GM23338 (cell line): ENCODE data around the gene LRMDA. TPM values are rescaled to one million over a fixed set of nuclear protein-coding genes. Genes with fewer than 3 reads are reported as not detected.

Experiments
- ATAC-seq: fragments of 200-7000 bp; cut with Tn5 transposase; 3 replicates; pipeline ENCODE4 v1.9.1; 2020
- DNase-seq: peaks from one replicate; pipeline ENCODE4 v3.0.0-alpha.2; 2015; ENCODE audit warnings: low spot score
- H2AFZ ChIP-seq: fragments of 200-600 bp; sonication (generic); 2 replicates; pipeline ENCODE4 v1.8.0; 2016; ENCODE audit warnings: antibody characterized with exemption, mild to moderate bottlenecking, moderate library complexity
- H3F3A ChIP-seq: fragments of 200-600 bp; sonication (generic); replicated peaks from 2 replicates; pipeline ENCODE4 v1.8.0; 2017; ENCODE audit warnings: antibody characterized with exemption, mixed run types, low read depth
- H3K27ac ChIP-seq: fragments of 200-600 bp; sonication (generic); 2 replicates; pipeline ENCODE4 v1.6.1; 2016; ENCODE audit warnings: low read depth
- H3K27me3 ChIP-seq: fragments of 200-600 bp; sonication (generic); 2 replicates; pipeline ENCODE4 v1.8.0; 2016; ENCODE audit warnings: mild to moderate bottlenecking, mixed run types, moderate library complexity; ENCODE audit not compliant: insufficient read depth
- H3K36me3 ChIP-seq: fragments of 200-600 bp; sonication (generic); 2 replicates; pipeline ENCODE4 v1.8.0; 2016; ENCODE audit warnings: mild to moderate bottlenecking; ENCODE audit not compliant: insufficient read depth
- H3K4me1 ChIP-seq: fragments of 200-600 bp; sonication (generic); 2 replicates; pipeline ENCODE4 v1.8.0; 2016; ENCODE audit warnings: mild to moderate bottlenecking, moderate library complexity; ENCODE audit not compliant: insufficient read depth
- H3K4me2 ChIP-seq: fragments of 200-600 bp; sonication (generic); 2 replicates; pipeline ENCODE4 v1.7.1; 2017; ENCODE audit warnings: mixed run types
- H3K4me3 ChIP-seq: fragments of 200-600 bp; sonication (generic); 2 replicates; pipeline ENCODE4 v1.6.1; 2016; ENCODE audit warnings: mixed run types
- H3K79me2 ChIP-seq: fragments of 200-600 bp; sonication (generic); replicated peaks from 2 replicates; pipeline ENCODE4 v1.8.0; 2017; ENCODE audit warnings: mild to moderate bottlenecking; ENCODE audit not compliant: insufficient read depth
- H3K9me2 ChIP-seq: fragments of 200-600 bp; sonication (generic); 2 replicates; pipeline ENCODE4 v1.8.0; 2017; ENCODE audit not compliant: insufficient read depth
- H4K20me1 ChIP-seq: fragments of 200-600 bp; sonication (generic); replicated peaks from 2 replicates; pipeline ENCODE4 v1.8.0; 2017; ENCODE audit warnings: mild to moderate bottlenecking; ENCODE audit not compliant: insufficient read depth
- H3K27ac Mint-ChIP-seq: 2 replicates; pipeline ENCODE4 v1.8.0; 2020; ENCODE audit warnings: inconsistent platforms, mild to moderate bottlenecking, moderate library complexity, mixed read lengths
- H3K27me3 Mint-ChIP-seq: 3 replicates; pipeline ENCODE4 v1.8.0; 2022; ENCODE audit warnings: low read depth, mild to moderate bottlenecking, moderate library complexity, mixed read lengths, inconsistent platforms; ENCODE audit not compliant: insufficient read depth, poor library complexity
- H3K36me3 Mint-ChIP-seq: 3 replicates; pipeline ENCODE4 v1.8.0; 2021; ENCODE audit warnings: low read depth, mild to moderate bottlenecking, inconsistent platforms, moderate library complexity, mixed read lengths
- H3K4me1 Mint-ChIP-seq: 3 replicates; pipeline ENCODE4 v1.8.0; 2020; ENCODE audit warnings: mild to moderate bottlenecking, inconsistent platforms, mixed read lengths
- H3K4me3 Mint-ChIP-seq: 3 replicates; pipeline ENCODE4 v1.8.0; 2021; ENCODE audit warnings: moderate library complexity, mild to moderate bottlenecking, inconsistent platforms, mixed read lengths
- H3K9me3 Mint-ChIP-seq: 3 replicates; pipeline ENCODE4 v1.8.0; 2020; ENCODE audit warnings: moderate library complexity, mild to moderate bottlenecking, inconsistent platforms, mixed read lengths
- EZH2 ChIP-seq: fragments of 200-600 bp; sonication (generic); IDR thresholded peaks from one replicate; pipeline ENCODE4 v1.8.0; 2017; ENCODE audit warnings: antibody characterized with exemption, mild to moderate bottlenecking, low read depth; ENCODE audit not compliant: unreplicated experiment
- ZNF331 ChIP-seq: fragments of 250-450 bp; sonication (Bioruptor Pico); IDR thresholded peaks from 2 replicates; pipeline ENCODE4 v1.5.0; 2020; ENCODE audit warnings: low read depth, mild to moderate bottlenecking, moderate library complexity
- polyA plus RNA-seq: library from polyadenylated mRNA; unstranded; fragments of >200 nt; fragmentation: Nextera tagmentation; extraction: Ambion mirVana; gene quantifications from 2 replicates; pipeline ENCODE4 v1.2.1, GENCODE V29; 2016
- total RNA-seq: library from RNA; depleted of rRNA; stranded (reverse); fragments of >200 nt; shearing (Covaris generic); gene quantifications from 2 replicates; pipeline ENCODE4 v1.2.3, GENCODE V29; 2014
- TF ChIP-seq, protein P1 (sequence below): fragments of 250-450 bp; sonication (Bioruptor Pico); IDR thresholded peaks from 2 replicates; pipeline ENCODE4 v1.5.0; 2020; ENCODE audit warnings: mild to moderate bottlenecking, moderate library complexity
- TF ChIP-seq, protein P2 (sequence below): IDR thresholded peaks from 2 replicates; pipeline ENCODE4 v1.6.1; 2016; ENCODE audit warnings: antibody characterized with exemption

LRMDA gene
- total and polyA plus RNA-seq, 2 experiments from 2014 or later, result 0.90 to 1.8 TPM

DNA sequence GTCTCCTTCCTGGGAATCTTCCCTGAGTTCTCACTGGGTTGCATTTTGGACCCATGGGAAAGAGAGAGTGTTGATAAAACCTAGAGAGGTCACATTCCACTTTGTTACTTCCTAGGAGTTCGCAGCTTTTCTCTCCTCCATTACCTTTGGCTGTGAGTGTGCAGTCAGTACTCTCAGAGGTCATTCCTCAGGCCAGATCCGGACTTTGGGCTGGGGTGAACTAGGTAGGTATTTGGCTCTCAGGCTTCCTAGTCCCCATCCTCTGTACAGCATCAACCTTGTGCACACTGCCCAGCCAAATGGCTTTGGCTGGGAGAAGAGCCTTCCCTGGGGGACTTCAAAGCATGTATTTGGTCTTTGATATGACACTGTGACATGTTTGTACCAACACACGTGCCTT lies 508.1 kb downstream of the LRMDA start (continued):
- no peak for TF ChIP-seq ZNF331 (CRISPR knock-in tag)
- TF ChIP-seq, protein P1, sequence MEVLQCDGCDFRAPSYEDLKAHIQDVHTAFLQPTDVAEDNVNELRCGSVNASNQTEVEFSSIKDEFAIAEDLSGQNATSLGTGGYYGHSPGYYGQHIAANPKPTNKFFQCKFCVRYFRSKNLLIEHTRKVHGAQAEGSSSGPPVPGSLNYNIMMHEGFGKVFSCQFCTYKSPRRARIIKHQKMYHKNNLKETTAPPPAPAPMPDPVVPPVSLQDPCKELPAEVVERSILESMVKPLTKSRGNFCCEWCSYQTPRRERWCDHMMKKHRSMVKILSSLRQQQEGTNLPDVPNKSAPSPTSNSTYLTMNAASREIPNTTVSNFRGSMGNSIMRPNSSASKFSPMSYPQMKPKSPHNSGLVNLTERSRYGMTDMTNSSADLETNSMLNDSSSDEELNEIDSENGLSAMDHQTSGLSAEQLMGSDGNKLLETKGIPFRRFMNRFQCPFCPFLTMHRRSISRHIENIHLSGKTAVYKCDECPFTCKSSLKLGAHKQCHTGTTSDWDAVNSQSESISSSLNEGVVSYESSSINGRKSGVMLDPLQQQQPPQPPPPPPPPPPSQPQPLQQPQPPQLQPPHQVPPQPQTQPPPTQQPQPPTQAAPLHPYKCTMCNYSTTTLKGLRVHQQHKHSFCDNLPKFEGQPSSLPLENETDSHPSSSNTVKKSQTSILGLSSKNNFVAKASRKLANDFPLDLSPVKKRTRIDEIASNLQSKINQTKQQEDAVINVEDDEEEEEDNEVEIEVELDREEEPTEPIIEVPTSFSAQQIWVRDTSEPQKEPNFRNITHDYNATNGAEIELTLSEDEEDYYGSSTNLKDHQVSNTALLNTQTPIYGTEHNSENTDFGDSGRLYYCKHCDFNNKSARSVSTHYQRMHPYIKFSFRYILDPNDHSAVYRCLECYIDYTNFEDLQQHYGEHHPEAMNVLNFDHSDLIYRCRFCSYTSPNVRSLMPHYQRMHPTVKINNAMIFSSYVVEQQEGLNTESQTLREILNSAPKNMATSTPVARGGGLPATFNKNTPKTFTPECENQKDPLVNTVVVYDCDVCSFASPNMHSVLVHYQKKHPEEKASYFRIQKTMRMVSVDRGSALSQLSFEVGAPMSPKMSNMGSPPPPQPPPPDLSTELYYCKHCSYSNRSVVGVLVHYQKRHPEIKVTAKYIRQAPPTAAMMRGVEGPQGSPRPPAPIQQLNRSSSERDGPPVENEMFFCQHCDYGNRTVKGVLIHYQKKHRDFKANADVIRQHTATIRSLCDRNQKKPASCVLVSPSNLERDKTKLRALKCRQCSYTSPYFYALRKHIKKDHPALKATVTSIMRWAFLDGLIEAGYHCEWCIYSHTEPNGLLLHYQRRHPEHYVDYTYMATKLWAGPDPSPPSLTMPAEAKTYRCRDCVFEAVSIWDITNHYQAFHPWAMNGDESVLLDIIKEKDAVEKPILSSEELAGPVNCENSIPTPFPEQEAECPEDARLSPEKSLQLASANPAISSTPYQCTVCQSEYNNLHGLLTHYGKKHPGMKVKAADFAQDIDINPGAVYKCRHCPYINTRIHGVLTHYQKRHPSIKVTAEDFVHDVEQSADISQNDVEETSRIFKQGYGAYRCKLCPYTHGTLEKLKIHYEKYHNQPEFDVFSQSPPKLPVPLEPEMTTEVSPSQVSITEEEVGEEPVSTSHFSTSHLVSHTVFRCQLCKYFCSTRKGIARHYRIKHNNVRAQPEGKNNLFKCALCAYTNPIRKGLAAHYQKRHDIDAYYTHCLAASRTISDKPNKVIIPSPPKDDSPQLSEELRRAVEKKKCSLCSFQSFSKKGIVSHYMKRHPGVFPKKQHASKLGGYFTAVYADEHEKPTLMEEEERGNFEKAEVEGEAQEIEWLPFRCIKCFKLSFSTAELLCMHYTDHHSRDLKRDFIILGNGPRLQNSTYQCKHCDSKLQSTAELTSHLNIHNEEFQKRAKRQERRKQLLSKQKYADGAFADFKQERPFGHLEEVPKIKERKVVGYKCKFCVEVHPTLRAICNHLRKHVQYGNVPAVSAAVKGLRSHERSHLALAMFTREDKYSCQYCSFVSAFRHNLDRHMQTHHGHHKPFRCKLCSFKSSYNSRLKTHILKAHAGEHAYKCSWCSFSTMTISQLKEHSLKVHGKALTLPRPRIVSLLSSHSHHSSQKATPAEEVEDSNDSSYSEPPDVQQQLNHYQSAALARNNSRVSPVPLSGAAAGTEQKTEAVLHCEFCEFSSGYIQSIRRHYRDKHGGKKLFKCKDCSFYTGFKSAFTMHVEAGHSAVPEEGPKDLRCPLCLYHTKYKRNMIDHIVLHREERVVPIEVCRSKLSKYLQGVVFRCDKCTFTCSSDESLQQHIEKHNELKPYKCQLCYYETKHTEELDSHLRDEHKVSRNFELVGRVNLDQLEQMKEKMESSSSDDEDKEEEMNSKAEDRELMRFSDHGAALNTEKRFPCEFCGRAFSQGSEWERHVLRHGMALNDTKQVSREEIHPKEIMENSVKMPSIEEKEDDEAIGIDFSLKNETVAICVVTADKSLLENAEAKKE (CRISPR knock-in tag), result no peak
- no peak for TF ChIP-seq EZH2

DNA sequence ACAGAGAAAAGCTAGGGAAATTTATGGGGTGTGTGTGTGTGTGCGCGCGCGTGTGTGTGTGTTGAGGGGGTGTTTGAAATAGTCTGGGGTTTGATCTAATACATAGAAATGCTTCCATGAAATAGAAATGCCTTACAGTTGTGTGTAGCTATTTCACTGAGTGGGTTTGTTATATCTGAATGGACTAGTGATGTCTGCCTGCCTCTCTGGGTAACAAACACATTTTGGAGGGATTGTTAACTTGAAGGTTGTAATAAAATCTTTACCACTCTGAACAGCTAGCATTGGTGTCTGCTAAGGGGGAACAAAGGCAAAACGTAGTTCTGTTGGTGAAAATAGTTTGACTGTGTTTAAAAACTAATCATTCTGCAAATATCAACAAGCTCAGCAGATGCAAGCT lies 509.3 kb downstream of the LRMDA start:
- Mint-ChIP-seq H3K4me1 (peaks cover 4% of the 10 kb centered on the region), H3K27ac (no peak overlapping the region), H3K36me3 (no peaks in the 10 kb centered on the region), H3K9me3 (peaks cover 10% of the 10 kb centered on the region; the same call in 1 of the 3 replicates), H3K4me3 (no peak overlapping the region), H3K27me3 (no peaks in the 10 kb centered on the region)
- Histone ChIP-seq H3K27ac (no peak overlapping the region), H3F3A (no peaks in the 10 kb centered on the region), H3K4me3 (no peak overlapping the region), H3K4me2 (no peak overlapping the region), H3K36me3 (no peaks in the 10 kb centered on the region), H3K27me3 (no peaks in the 10 kb centered on the region), H3K79me2 (no peaks in the 10 kb centered on the region), H3K9me2 (no peaks in the 10 kb centered on the region; the same call in 1 of the 2 replicates), H4K20me1 (no peaks in the 10 kb centered on the region), H2AFZ (no peak overlapping the region), H3K4me1 (no peaks in the 10 kb centered on the region)
- ATAC-seq (no peak), DNase-seq (no peak)
- TF ChIP-seq, protein P2, sequence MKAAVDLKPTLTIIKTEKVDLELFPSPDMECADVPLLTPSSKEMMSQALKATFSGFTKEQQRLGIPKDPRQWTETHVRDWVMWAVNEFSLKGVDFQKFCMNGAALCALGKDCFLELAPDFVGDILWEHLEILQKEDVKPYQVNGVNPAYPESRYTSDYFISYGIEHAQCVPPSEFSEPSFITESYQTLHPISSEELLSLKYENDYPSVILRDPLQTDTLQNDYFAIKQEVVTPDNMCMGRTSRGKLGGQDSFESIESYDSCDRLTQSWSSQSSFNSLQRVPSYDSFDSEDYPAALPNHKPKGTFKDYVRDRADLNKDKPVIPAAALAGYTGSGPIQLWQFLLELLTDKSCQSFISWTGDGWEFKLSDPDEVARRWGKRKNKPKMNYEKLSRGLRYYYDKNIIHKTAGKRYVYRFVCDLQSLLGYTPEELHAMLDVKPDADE, result no peak
- TF ChIP-seq, protein P1 (CRISPR knock-in tag), result no peak
- no peak for TF ChIP-seq EZH2
